Measurements from ENCODE around the gene DNAH10.

DNA sequence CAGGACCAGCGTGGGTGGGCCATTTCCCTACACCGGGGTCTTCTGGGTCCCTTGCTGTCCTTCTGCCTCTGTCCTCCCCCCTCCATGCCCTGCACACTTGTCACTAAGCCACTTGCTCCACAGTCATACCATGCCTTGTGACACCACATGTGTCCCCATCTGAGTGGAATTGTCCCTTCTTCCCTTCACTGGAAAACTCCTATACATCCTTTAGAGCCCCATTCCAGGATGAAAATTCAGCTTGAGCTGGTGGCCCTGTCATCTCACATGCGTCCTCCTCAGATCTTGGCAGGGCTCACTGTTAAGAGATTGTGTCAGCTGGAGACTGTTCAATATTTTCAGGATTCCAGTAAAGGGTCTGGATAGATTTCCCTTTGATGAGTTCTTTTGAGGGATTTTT is 87.4 kb downstream of the DNAH10 start:
- TF ChIP-seq ZNF202 (tag by site-specific recombination; IDR thresholded peaks at IDR 0.05; ENCODE audit: borderline replicate concordance): no peak
- no peak for TF ChIP-seq TSHZ1 (tag by site-specific recombination; IDR thresholded peaks at IDR 0.05; ENCODE audit: borderline replicate concordance)
- no peak for TF ChIP-seq CTCF (tag by site-specific recombination; IDR thresholded peaks at IDR 0.05)
- no peak for TF ChIP-seq ZNF362 (tag by site-specific recombination; IDR thresholded peaks at IDR 0.05)
- no peak for TF ChIP-seq ZNF792 (tag by site-specific recombination; IDR thresholded peaks at IDR 0.05)
